ENCODE data around the gene VPS37D. TPM values are rescaled to one million over a fixed set of nuclear protein-coding genes. Genes with fewer than 3 reads are reported as not detected.

The VPS37D gene
- total RNA-seq, 1 experiment from 2014 or later: 0.85 TPM

DNA sequence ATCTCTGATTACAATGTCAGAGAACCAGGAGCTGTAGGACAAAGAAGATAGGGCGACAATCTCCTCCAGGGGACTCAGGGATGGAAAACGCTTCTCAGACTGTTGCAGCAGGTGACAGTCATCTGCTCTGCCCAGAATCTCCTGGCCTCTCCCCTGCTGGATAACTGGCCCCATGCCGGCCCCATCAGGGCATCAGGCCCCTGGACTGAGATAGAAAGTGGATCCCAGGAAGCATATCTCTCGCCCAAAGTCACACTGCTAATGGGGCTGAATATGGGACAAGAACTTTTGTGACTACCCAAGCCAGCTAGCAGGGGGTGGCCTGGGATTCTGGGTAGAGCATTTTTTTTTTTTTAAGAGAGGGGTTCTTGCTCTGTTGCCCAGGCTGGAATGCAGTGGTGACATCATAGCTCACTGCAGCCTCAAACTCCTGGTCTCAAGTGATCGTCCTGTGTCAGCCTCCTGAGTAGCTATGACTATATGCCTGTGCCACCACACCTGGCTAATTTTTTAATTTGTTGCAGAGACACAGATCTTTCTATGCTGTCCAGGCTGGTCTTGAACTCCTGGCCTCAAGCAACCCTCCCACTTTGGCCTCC is 22.8 kb upstream of the VPS37D start:
- Histone ChIP-seq H3K79me1 (ENCODE audit: insufficient read depth, low read depth, low read length, poor library complexity, severe bottlenecking) (no peaks in the 10 kb centered on the region), H3K18ac (ENCODE audit: insufficient read length, low read depth, low read length) (no peak overlapping the region), H3T11ph (ENCODE audit: low read length) (no peak overlapping the region), H3K23ac (ENCODE audit: insufficient read length, low read depth, low read length) (no peak overlapping the region), H2BK12ac (ENCODE audit: insufficient read length, low read depth, low read length) (no peak overlapping the region), H3K4me2 (ENCODE audit: insufficient read depth, insufficient read length, low read length) (no peak overlapping the region), H2AFZ (ENCODE audit: low read length) (no peak overlapping the region), H3K79me2 (ENCODE audit: insufficient read depth, low read length) (no peaks in the 10 kb centered on the region), H3K27me3 (ENCODE audit: insufficient read depth, low read length) (peaks cover 4% of the 10 kb centered on the region; the same call in 1 of the 2 replicates), H2BK15ac (ENCODE audit: low read depth, low read length) (no peak overlapping the region), H2BK20ac (ENCODE audit: low read depth, low read length, poor library complexity, severe bottlenecking) (peak overlapping the region; percentile 78), H3K9me3 (ENCODE audit: control insufficient read depth, low read depth, low read length) (no peaks in the 10 kb centered on the region), H2BK120ac (ENCODE audit: low read depth, low read length, poor library complexity, severe bottlenecking) (no peak overlapping the region), H3K56ac (ENCODE audit: insufficient read length, low read depth, low read length) (no peak overlapping the region), H3K23me2 (ENCODE audit: insufficient read length, low read depth, low read length, poor library complexity, severe bottlenecking) (peaks cover 6% of the 10 kb centered on the region), H2AK5ac (ENCODE audit: insufficient read length, low read length) (no peak overlapping the region), H3K4me1 (ENCODE audit: insufficient read depth, low read length) (0 out of 2 replicates have a peak, but pooled peaks cover 3% of the 10 kb centered on the region), H3K9ac (ENCODE audit: extremely low read depth, insufficient read length, low read length) (no peak overlapping the region), H3K27ac (ENCODE audit: insufficient read length, low read depth, low read length) (no peak overlapping the region), H4K8ac (replicated peaks; ENCODE audit: insufficient read length, low read depth, low read length) (no peak overlapping the region), H3K14ac (ENCODE audit: insufficient read depth, low read length) (no peak overlapping the region), H4K91ac (ENCODE audit: insufficient read length, low read depth, low read length) (no peak overlapping the region), H3K4ac (ENCODE audit: low read depth, low read length) (no peak overlapping the region), H4K5ac (ENCODE audit: insufficient read length, low read depth, low read length) (no peak overlapping the region), H4K20me1 (ENCODE audit: control insufficient read depth, insufficient read depth, insufficient read length) (no peaks in the 10 kb centered on the region), H2BK5ac (ENCODE audit: insufficient read length, low read length) (no peak overlapping the region)
- Mint-ChIP-seq H3K4me1 (peaks cover 9 to 30% of the 10 kb centered on the region in 2 experiments), H3K36me3 (ENCODE audit: insufficient read depth in 1 of 3, low read depth in 3 of 3) (peaks cover 0 to 1% (median 0%) of the 10 kb centered on the region in 3 experiments; a peak in 2 of 7 replicates), H3K9me3 (peaks cover 0 to 4% of the 10 kb centered on the region in 2 experiments; a peak in 1 of 5 replicates), H3K4me3 (no peak overlapping the region), H3K27me3 (ENCODE audit: low read depth) (peaks cover 58% of the 10 kb centered on the region), H3K27ac (no peak overlapping the region)
- no CpG with 5 or more reads among the region's 5 CpGs for WGBS (ENCODE audit: extremely low coverage, insufficient read length, low lambda C conversion rate)
- DNase-seq: no peak
- TF ChIP-seq, protein P1, sequence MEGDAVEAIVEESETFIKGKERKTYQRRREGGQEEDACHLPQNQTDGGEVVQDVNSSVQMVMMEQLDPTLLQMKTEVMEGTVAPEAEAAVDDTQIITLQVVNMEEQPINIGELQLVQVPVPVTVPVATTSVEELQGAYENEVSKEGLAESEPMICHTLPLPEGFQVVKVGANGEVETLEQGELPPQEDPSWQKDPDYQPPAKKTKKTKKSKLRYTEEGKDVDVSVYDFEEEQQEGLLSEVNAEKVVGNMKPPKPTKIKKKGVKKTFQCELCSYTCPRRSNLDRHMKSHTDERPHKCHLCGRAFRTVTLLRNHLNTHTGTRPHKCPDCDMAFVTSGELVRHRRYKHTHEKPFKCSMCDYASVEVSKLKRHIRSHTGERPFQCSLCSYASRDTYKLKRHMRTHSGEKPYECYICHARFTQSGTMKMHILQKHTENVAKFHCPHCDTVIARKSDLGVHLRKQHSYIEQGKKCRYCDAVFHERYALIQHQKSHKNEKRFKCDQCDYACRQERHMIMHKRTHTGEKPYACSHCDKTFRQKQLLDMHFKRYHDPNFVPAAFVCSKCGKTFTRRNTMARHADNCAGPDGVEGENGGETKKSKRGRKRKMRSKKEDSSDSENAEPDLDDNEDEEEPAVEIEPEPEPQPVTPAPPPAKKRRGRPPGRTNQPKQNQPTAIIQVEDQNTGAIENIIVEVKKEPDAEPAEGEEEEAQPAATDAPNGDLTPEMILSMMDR (conservative IDR thresholded peaks at IDR 0.05): no peak

Data from H9 (cell line).